Stimulated activated CD4-positive, alpha-beta T cell treated with anti-CD3 and anti-CD28 coated beads, Interleukin-12 subunit alpha, Interleukin-12 subunit beta, amount 100 ng/mL, for 24 hours (primary cell): Measurements from ENCODE around the gene REEP2.
"Not testable (repeated sequence)": the region's sequence is repeated elsewhere in the genome, so short reads cannot be mapped to it uniquely, and the experiment has no call there.

ENCODE experiments used
- DNase-seq, 2 experiments: peaks; one replicate each; pipeline ENCODE4 v3.0.0-alpha.2; 2020; ENCODE audit warnings: low read depth in 2 of 2

REEP2 gene

GRCh38 chr5:138438724-138439476, at the start of gene REEP2:
REEP2 (plus strand) TSS chr5:138439057; CDS start chr5:138439209, 152 bp downstream.
- peak in 1 of 2 experiments; percentile 56 for DNase-seq

- no peak for DNase-seq
These were observed 49.5 kb upstream of the REEP2 start for GRCh38 chr5:138389332-138389731.

GRCh38 chr5:138389911-138390310, 48.9 kb upstream of the REEP2 start:
- not testable (repeated sequence) for DNase-seq

- no peak for DNase-seq
These were observed 46.9 kb upstream of the REEP2 start for GRCh38 chr5:138391859-138392386.

- DNase-seq = no peak
These were observed 36.2 kb upstream of the REEP2 start for GRCh38 chr5:138402640-138403039.

GRCh38 chr5:138408023-138408422, 30.8 kb upstream of the REEP2 start:
- DNase-seq = no peak

GRCh38 chr5:138410996-138411640, 27.7 kb upstream of the REEP2 start:
- peak in 1 of 2 experiments; percentile 20 for DNase-seq

- no peak for DNase-seq
These were observed 20.4 kb upstream of the REEP2 start for GRCh38 chr5:138418444-138418843.

GRCh38 chr5:138425079-138425478, 13.8 kb upstream of the REEP2 start:
- DNase-seq = no peak

GRCh38 chr5:138435943-138436342, 2.9 kb upstream of the REEP2 start:
- no peak for DNase-seq

GRCh38 chr5:138438003-138438723, 694 bp upstream of the REEP2 start:
- DNase-seq = no peak

- no peak for DNase-seq
These were observed 761 bp downstream of the REEP2 start for GRCh38 chr5:138439477-138440158.

GRCh38 chr5:138440159-138441073, 1.6 kb downstream of the REEP2 start:
- no peak for DNase-seq

GRCh38 chr5:138441221-138441620, 2.4 kb downstream of the REEP2 start:
- no peak for DNase-seq

GRCh38 chr5:138444078-138444773, 5.4 kb downstream of the REEP2 start:
- DNase-seq = no peak

- no peak for DNase-seq
These were observed 6.1 kb downstream of the REEP2 start for GRCh38 chr5:138444774-138445546.

- no peak for DNase-seq
These were observed 6.9 kb downstream of the REEP2 start for GRCh38 chr5:138445547-138446271.

- DNase-seq = no peak
These were observed 9.2 kb downstream of the REEP2 start for GRCh38 chr5:138448070-138448469.
